Pancreas (tissue), 10 donors: ENCODE measurements around the gene NAB2. TPM values are rescaled to one million over a fixed set of nuclear protein-coding genes. Genes with fewer than 3 reads are reported as not detected.
A peak's percentile ranks its signal among the peaks of the same experiment; 100 is the strongest.

ENCODE experiments used
- ATAC-seq, 4 donors: fragments of 200-7000 bp; cut with Tn5 transposase; one replicate each; pipeline versions ENCODE4 v1.8.0 to v1.9.1; 2020; ENCODE audit warnings: mild to moderate bottlenecking in 4 of 4, moderate library complexity in 4 of 4
- DNase-seq, 6 donors: peaks; one replicate each; pipeline ENCODE4 v3.0.0-alpha.2; 2020
- FAIRE-seq: peaks from 2 replicates; lab custom pipeline; 2012; peaks lifted over from hg19 to GRCh38; lab: Jason Lieb, UNC
- H3K27ac ChIP-seq, 4 donors: fragments of 200-600 bp; sonication (generic); 1 replicate in 3 of 4; 2 replicates in 1 of 4; pipeline versions ENCODE4 v1.5.0 to v1.8.0; 2020
- H3K27me3 ChIP-seq, 4 donors: fragments of 200-600 bp; one replicate each; pipeline ENCODE4 v1.8.0; 2021
- H3K36me3 ChIP-seq, 3 donors: fragments of 200-600 bp; sonication (generic) in 1 of 3; one replicate each; pipeline versions ENCODE4 v1.5.0 to v1.8.0; 2020 to 2021
- H3K4me1 ChIP-seq, 3 donors: fragments of 200-600 bp; one replicate each; pipeline ENCODE4 v1.8.0; 2021
- H3K4me3 ChIP-seq, 4 donors: fragments of 200-600 bp; sonication (generic) in 2 of 4; one replicate each; pipeline versions ENCODE4 v1.5.0 to v1.8.0; 2020 to 2021
- H3K9me3 ChIP-seq, 4 donors: fragments of 200-600 bp; one replicate each; pipeline ENCODE4 v1.8.0; 2021
- CTCF ChIP-seq, 4 donors: fragments of 200-600 bp; sonication (generic) in 3 of 4; IDR thresholded peaks; one replicate each; pipeline versions ENCODE4 v1.5.0 to v1.8.0; 2021; ENCODE audit warnings: antibody characterized with exemption in 4 of 4
- WGBS, 2 donors: extraction: QIAGEN DNeasy Blood & Tissue Kit; methylation state at CpG; one replicate each; pipeline ENCODE4 v1.1.7; 2013; 5-methylcytosine and 5-hydroxymethylcytosine counted together
- intact Hi-C, 3 donors: fragments of 100-400 bp; cut with DNase I; formaldehyde crosslinking; loops; one replicate each; pipeline versions ENCODE4 v1.11.1 to v1.14.2; 2022
- polyA plus RNA-seq, 2 donors: library from polyadenylated mRNA; stranded (reverse); fragments of 200-250 nt; gene quantifications; one replicate each; pipeline ENCODE4 v1.2.3, GENCODE V29; 2013
- total RNA-seq, 6 donors: library from RNA; stranded (reverse); fragmentation: NEBNext Ultra II Directional in 4 of 6; extraction: Animal tissue kit (Norgen Biotek cat#: 25700) in 4 of 6; gene quantifications; one replicate each; pipeline versions ENCODE4 v1.2.1 to v1.2.4, GENCODE V29; 2021 to 2023
- donor health status: healthy with polysubstance abuse.
- donor health status: DM: no; HTN: no; CAD: no; lungs with moderate emphysema.
- donor health status: DM: no; HTN: no; CAD: no.
- donor health status: control.
- donor health status: control.
- donor health status: Bipolar disorder and iron deficiency.
- donor health status: DM: yes; HTN: yes; CAD: no.
- donor health status: DM: no; HTN: no; CAD: no.
- donor health status: DM: no; HTN: no; CAD: no.
- donor health status: DM: yes; HTN: yes; CAD: no.

The NAB2 gene
- total and polyA plus RNA-seq, 8 donors = 2.1 to 21.3 (median 5.6) TPM

- WGBS, 2 donors = 79 to 92% methylated on average over 1 of the region's 1 CpG
- no peak for TF ChIP-seq CTCF (IDR thresholded peaks at IDR 0.05)
- H3K4me3 ChIP-seq = no peak overlapping the region
- H3K9me3 ChIP-seq = no peaks in the 10 kb centered on the region
- no peaks in the 10 kb centered on the region for H3K27me3 ChIP-seq
- intact Hi-C loops = no loop called here
- no peak for DNase-seq
- H3K4me1 ChIP-seq = peaks cover 3 to 10% (median 7%) of the 10 kb centered on the region in 3 donors
- H3K27ac ChIP-seq = peak overlapping the region in 2 of 4 donors; percentile 68 to 90
- FAIRE-seq = no peak
- ATAC-seq = no peak
- H3K36me3 ChIP-seq = no peaks in the 10 kb centered on the region
Observed at GRCh38 chr12:57079821-57080220, 9.1 kb upstream of the NAB2 start.

- no peak overlapping the region for H3K4me3 ChIP-seq
- FAIRE-seq = no peak
- H3K4me1 ChIP-seq = peaks cover 3 to 10% (median 7%) of the 10 kb centered on the region in 3 donors
- 100% methylated on average over 1 of the region's 1 CpG for WGBS, 2 donors
- no peaks in the 10 kb centered on the region for H3K27me3 ChIP-seq
- no peaks in the 10 kb centered on the region for H3K36me3 ChIP-seq
- TF ChIP-seq CTCF (IDR thresholded peaks at IDR 0.05) = no peak
- intact Hi-C loops = no loop called here
- no peaks in the 10 kb centered on the region for H3K9me3 ChIP-seq
- ATAC-seq = no peak
- no peak for DNase-seq
- no peak overlapping the region for H3K27ac ChIP-seq
Observed at GRCh38 chr12:57080855-57081254, 8.1 kb upstream of the NAB2 start.

GRCh38 chr12:57085999-57086492 is 2.9 kb upstream of the NAB2 start:
- DNase-seq = peak in 2 of 6 donors; percentile 5 to 51
- intact Hi-C loops = no loop called here
- peaks cover 0 to 6% (median 0%) of the 10 kb centered on the region in 3 donors for H3K4me1 ChIP-seq
- WGBS, 2 donors = 47 to 53% methylated on average over 12 of the region's 12 CpGs
- TF ChIP-seq CTCF (IDR thresholded peaks at IDR 0.05) = no peak
- H3K27me3 ChIP-seq = no peaks in the 10 kb centered on the region
- H3K27ac ChIP-seq = peak overlapping the region in 3 of 4 donors; percentile 42 to 98 (median 94)
- no peaks in the 10 kb centered on the region for H3K9me3 ChIP-seq
- no peak for FAIRE-seq
- H3K4me3 ChIP-seq = no peak overlapping the region
- ATAC-seq = no peak
- no peaks in the 10 kb centered on the region for H3K36me3 ChIP-seq

- TF ChIP-seq CTCF (IDR thresholded peaks at IDR 0.05) = no peak
- H3K36me3 ChIP-seq = no peaks in the 10 kb centered on the region
- peaks cover 0 to 6% (median 0%) of the 10 kb centered on the region in 3 donors for H3K4me1 ChIP-seq
- DNase-seq (peak in 4 of 6 donors; percentile 48 to 66 (median 54)), FAIRE-seq (no peak), ATAC-seq (peak in 2 of 4 donors; percentile 5 to 6)
- H3K4me3 ChIP-seq = peak overlapping the region; percentile 46 to 89 (median 70)
- intact Hi-C loops = no loop called here
- H3K27ac ChIP-seq = peak overlapping the region; percentile 91 to 98 (median 94)
- no peaks in the 10 kb centered on the region for H3K9me3 ChIP-seq
- WGBS, 2 donors = 1% methylated on average over 14 of the region's 14 CpGs
- no peaks in the 10 kb centered on the region for H3K27me3 ChIP-seq
Observed at GRCh38 chr12:57086493-57087009, 2.4 kb upstream of the NAB2 start.
